Hepatocyte (in vitro differentiated cells): Measurements from ENCODE around the gene LCN9.

Source experiments
- CTCF ChIP-seq: fragments of 200-600 bp; sonication (generic); IDR thresholded peaks from 2 replicates; pipeline ENCODE4 v1.5.1; 2016; ENCODE audit warnings: antibody characterized with exemption, mild to moderate bottlenecking; ENCODE audit not compliant: poor library complexity
- EZH2 ChIP-seq: fragments of 200-600 bp; sonication (generic); IDR thresholded peaks from 2 replicates; pipeline ENCODE4 v1.6.1; 2016; ENCODE audit warnings: antibody characterized with exemption, mild to moderate bottlenecking, borderline replicate concordance
- EZH2phosphoT487 ChIP-seq: fragments of 200-600 bp; sonication (generic); IDR thresholded peaks from one replicate; pipeline ENCODE4 v1.6.1; 2018; ENCODE audit warnings: antibody characterized with exemption, mild to moderate bottlenecking, low read depth, moderate library complexity; ENCODE audit not compliant: unreplicated experiment, severe bottlenecking

- TF ChIP-seq CTCF (no peak), EZH2 (no peak), EZH2phosphoT487 (no peak)
Observed at GRCh38 chr9:135696446-135696845, 33.3 kb downstream of the LCN9 start.
